IMR-90 (cell line): ENCODE measurements around the gene SCAMP4. TPM values are rescaled to one million over a fixed set of nuclear protein-coding genes. Genes with fewer than 3 reads are reported as not detected.

Source experiments
- ATAC-seq: fragments of 200-7000 bp; cut with Tn5 transposase; 2 replicates; pipeline ENCODE4 v1.9.1; 2020; ENCODE audit warnings: low read depth, mild to moderate bottlenecking, moderate library complexity
- BruUV-seq: library from RNA; stranded (reverse); fragments of 400-500 nt; replicated peaks from 2 replicates; lab custom pipeline; 2021; lab: Mats Ljungman, UMichigan
- CTCF ChIA-PET: fragments of 300-600 bp; formaldehyde crosslinking; extraction: SDS; loops from one replicate; lab custom pipeline; 2021; ENCODE audit warnings: antibody characterized with exemption; lab: Yijun Ruan, JAX
- POLR2A ChIA-PET: fragments of 300-600 bp; sonication (Branson Sonifier 250); formaldehyde crosslinking; loops from one replicate; lab custom pipeline; 2022; ENCODE audit warnings: antibody characterized with exemption; ENCODE audit not compliant: unreplicated experiment; lab: Charles Lee
- DNase-seq: peaks from one replicate; pipeline ENCODE4 v3.0.0; 2013
- H2AFZ ChIP-seq: replicated peaks from 2 replicates; pipeline ENCODE3; 2013; ENCODE audit warnings: low read length, mild to moderate bottlenecking; ENCODE audit not compliant: poor library complexity
- H2AK5ac ChIP-seq: 2 replicates; pipeline ENCODE4 v1.6.1; 2013; ENCODE audit warnings: low read depth, low read length, inconsistent platforms
- H2AK9ac ChIP-seq: replicated peaks from 2 replicates; pipeline ENCODE3; 2013; ENCODE audit warnings: mild to moderate bottlenecking, low read depth, low read length, moderate library complexity; ENCODE audit not compliant: poor library complexity
- H2BK120ac ChIP-seq: 2 replicates; pipeline ENCODE4 v1.6.1; 2013; ENCODE audit warnings: low read depth, low read length, inconsistent platforms
- H2BK15ac ChIP-seq: 3 replicates; pipeline ENCODE4 v1.6.1; 2013; ENCODE audit warnings: low read depth, low read length, inconsistent platforms
- H2BK20ac ChIP-seq: 2 replicates; pipeline ENCODE4 v1.6.1; 2013; ENCODE audit warnings: low read depth, mild to moderate bottlenecking, inconsistent platforms, low read length, moderate library complexity
- H2BK5ac ChIP-seq: 2 replicates; pipeline ENCODE4 v1.6.1; 2013; ENCODE audit warnings: mild to moderate bottlenecking, low read depth, low read length, inconsistent platforms; ENCODE audit not compliant: poor library complexity, severe bottlenecking
- H3K14ac ChIP-seq: replicated peaks from 2 replicates; pipeline ENCODE4 v1.6.1; 2013; ENCODE audit warnings: low read depth, low read length, inconsistent platforms
- H3K18ac ChIP-seq: 2 replicates; pipeline ENCODE4 v1.6.1; 2013; ENCODE audit warnings: low read depth, low read length, control low read depth
- H3K23ac ChIP-seq: 2 replicates; pipeline ENCODE4 v1.6.1; 2013; ENCODE audit warnings: low read depth, low read length, inconsistent platforms
- H3K27ac ChIP-seq: 2 replicates; pipeline ENCODE4 v1.5.1; 2013; ENCODE audit warnings: mild to moderate bottlenecking, control low read depth, low read length; ENCODE audit not compliant: insufficient read depth
- H3K27me3 ChIP-seq: 2 replicates; pipeline ENCODE4 v1.6.1; 2013; ENCODE audit warnings: low read length; ENCODE audit not compliant: control insufficient read depth, insufficient read depth
- H3K36me3 ChIP-seq: 2 replicates; pipeline ENCODE4 v1.6.1; 2013; ENCODE audit warnings: low read length, mixed read lengths; ENCODE audit not compliant: control insufficient read depth, insufficient read depth
- H3K4ac ChIP-seq: 2 replicates; pipeline ENCODE4 v1.6.1; 2013; ENCODE audit warnings: low read depth, low read length, inconsistent platforms
- H3K4me1 ChIP-seq: 2 replicates; pipeline ENCODE4 v1.6.1; 2013; ENCODE audit warnings: low read length, mixed read lengths; ENCODE audit not compliant: control insufficient read depth, insufficient read depth
- H3K4me2 ChIP-seq: 2 replicates; pipeline ENCODE4 v1.6.1; 2013; ENCODE audit warnings: low read depth, mild to moderate bottlenecking, control low read depth, low read length, moderate library complexity
- H3K4me3 ChIP-seq: 2 replicates; pipeline ENCODE4 v1.5.1; 2013; ENCODE audit warnings: low read depth, mild to moderate bottlenecking, control low read depth, low read length, moderate library complexity; ENCODE audit not compliant: insufficient read depth
- H3K56ac ChIP-seq: 2 replicates; pipeline ENCODE4 v1.6.1; 2013; ENCODE audit warnings: low read length, inconsistent platforms; ENCODE audit not compliant: insufficient read depth; ENCODE audit errors: extremely low read depth
- H3K79me1 ChIP-seq, 2 experiments: 2 replicates each; pipeline ENCODE4 v1.6.1; 2013; ENCODE audit warnings: low read length in 2 of 2, inconsistent platforms in 1 of 2, low read depth in 1 of 2
- H3K9ac ChIP-seq: 2 replicates; pipeline ENCODE4 v1.6.1; 2013; ENCODE audit warnings: low read depth, low read length, control low read depth
- H3K9me1 ChIP-seq: 2 replicates; pipeline ENCODE4 v1.6.1; 2013; ENCODE audit warnings: low read length, inconsistent platforms; ENCODE audit not compliant: insufficient read depth
- H3K9me3 ChIP-seq: 2 replicates; pipeline ENCODE4 v1.6.1; 2013; ENCODE audit warnings: low read length; ENCODE audit not compliant: control insufficient read depth, insufficient read depth
- H4K20me1 ChIP-seq: 2 replicates; pipeline ENCODE4 v1.6.1; 2013; ENCODE audit warnings: low read length, inconsistent platforms; ENCODE audit not compliant: insufficient read depth
- H4K5ac ChIP-seq: 2 replicates; pipeline ENCODE4 v1.6.1; 2013; ENCODE audit warnings: mild to moderate bottlenecking, low read depth, low read length, control low read depth
- H4K8ac ChIP-seq, 2 experiments: 2 replicates each; pipeline ENCODE4 v1.6.1; 2013; ENCODE audit warnings: low read depth in 2 of 2, low read length in 2 of 2, control low read depth in 1 of 2, inconsistent platforms in 1 of 2
- H4K91ac ChIP-seq: 2 replicates; pipeline ENCODE4 v1.6.1; 2013; ENCODE audit warnings: low read depth, low read length, inconsistent platforms; ENCODE audit not compliant: insufficient read depth
- BHLHE40 ChIP-seq: fragments of 150-350 bp; IDR thresholded peaks from 2 replicates; pipeline ENCODE4 v1.6.1; 2016; ENCODE audit warnings: mild to moderate bottlenecking, low read depth, low read length
- CEBPB ChIP-seq: IDR thresholded peaks from 2 replicates; pipeline ENCODE4 v1.6.1; 2012; ENCODE audit warnings: low read depth, low read length, improper control_type of control experiment
- CHD1 ChIP-seq: IDR thresholded peaks from 2 replicates; pipeline ENCODE4 v1.6.1; 2012; ENCODE audit warnings: low read depth, low read length, improper control_type of control experiment
- CTCF ChIP-seq: conservative IDR thresholded peaks from 2 replicates; pipeline ENCODE4 v1.5.1; 2012; ENCODE audit warnings: mild to moderate bottlenecking, low read depth, low read length, improper control_type of control experiment
- FOS ChIP-seq: fragments of 150-350 bp; IDR thresholded peaks from 2 replicates; pipeline ENCODE4 v1.6.1; 2016; ENCODE audit warnings: low read depth, low read length
- MAFK ChIP-seq: IDR thresholded peaks from 2 replicates; pipeline ENCODE4 v1.6.1; 2012; ENCODE audit warnings: low read depth, low read length, improper control_type of control experiment
- MAZ ChIP-seq: IDR thresholded peaks from 2 replicates; pipeline ENCODE4 v1.6.1; 2012; ENCODE audit warnings: low read depth, mild to moderate bottlenecking, low read length, improper control_type of control experiment, moderate library complexity, borderline replicate concordance
- MXI1 ChIP-seq: IDR thresholded peaks from 2 replicates; pipeline ENCODE4 v1.6.1; 2012; ENCODE audit warnings: low read depth, mild to moderate bottlenecking, low read length, moderate library complexity, borderline replicate concordance
- NFE2L2 ChIP-seq: fragments of 150-350 bp; IDR thresholded peaks from 2 replicates; pipeline ENCODE4 v1.6.1; 2016; ENCODE audit warnings: low read depth, mild to moderate bottlenecking, low read length
- POLR2A ChIP-seq: IDR thresholded peaks from 2 replicates; pipeline ENCODE4 v1.6.1; 2012; ENCODE audit warnings: mild to moderate bottlenecking, low read depth, low read length
- RAD21 ChIP-seq: IDR thresholded peaks from 2 replicates; pipeline ENCODE4 v1.6.1; 2012; ENCODE audit warnings: low read length, improper control_type of control experiment
- RCOR1 ChIP-seq: IDR thresholded peaks from 2 replicates; pipeline ENCODE4 v1.6.1; 2012; ENCODE audit warnings: mild to moderate bottlenecking, low read length, improper control_type of control experiment; ENCODE audit not compliant: insufficient replicate concordance
- RFX5 ChIP-seq: IDR thresholded peaks from 2 replicates; pipeline ENCODE4 v1.8.0; 2012; ENCODE audit warnings: low read depth, mild to moderate bottlenecking, low read length, moderate library complexity
- SMC3 ChIP-seq: fragments of 150-350 bp; IDR thresholded peaks from 2 replicates; pipeline ENCODE4 v1.6.1; 2016; ENCODE audit warnings: low read depth, mild to moderate bottlenecking, antibody characterized with exemption, low read length, moderate library complexity
- USF2 ChIP-seq: fragments of 150-350 bp; IDR thresholded peaks from 2 replicates; pipeline ENCODE4 v1.6.1; 2017; ENCODE audit warnings: mild to moderate bottlenecking, antibody characterized with exemption, low read length, low read depth
- WGBS, 2 experiments: methylation state at CpG; one replicate each; pipeline versions ENCODE4 v1.1.5 to v1.1.7; 2013; ENCODE audit warnings: missing lambda C conversion rate in 2 of 2; ENCODE audit not compliant: insufficient read length in 1 of 2; ENCODE audit errors: extremely low coverage in 2 of 2; 5-methylcytosine and 5-hydroxymethylcytosine counted together
- dilution Hi-C: fragments of 300-500 bp; cut with HindIII; formaldehyde crosslinking; loops from one replicate; pipeline ENCODE4 v1.14.3; 2018; ENCODE audit warnings: low sequenced_read_pairs; ENCODE audit not compliant: unreplicated experiment
- in situ Hi-C: fragments of 300-500 bp; cut with MboI; formaldehyde crosslinking; loops from 3 replicates; pipeline ENCODE4 v1.14.3; 2019; ENCODE audit warnings: low sequenced_read_pairs, inconsistent platforms, mixed read lengths
- intact Hi-C: fragments of 100-400 bp; cut with micrococcal nuclease; formaldehyde crosslinking; loops from 2 replicates; pipeline ENCODE4 v1.10.0; 2022
- polyA plus RNA-seq, 3 experiments: library from polyadenylated mRNA; depleted of rRNA; stranded (reverse); fragments of >200 nt; gene quantifications; 2 replicates each; pipeline ENCODE4 v1.2.3, GENCODE V29; 2012; ENCODE audit warnings: low replicate concordance in 1 of 3
- total RNA-seq: library from RNA; depleted of rRNA; stranded (reverse); fragments of >200 nt; gene quantifications from 2 replicates; pipeline ENCODE4 v1.2.3, GENCODE V29; 2012

The SCAMP4 gene
- total and polyA plus RNA-seq, 2 of the 4 experiments (the other 2 are of a cell fraction): 16.1 to 28.1 TPM

GRCh38 chr19:1912760-1913505, 7.7 kb downstream of the SCAMP4 start:
- Histone ChIP-seq H3K18ac (no peak overlapping the region), H3K9me1 (peaks cover 2% of the 10 kb centered on the region; the same call in 1 of the 2 replicates), H2AK5ac (no peak overlapping the region), H3K4me2 (no peak overlapping the region), H3K56ac (no peak overlapping the region), H2BK15ac (no peak overlapping the region), H2BK20ac (no peak overlapping the region), H4K91ac (no peak overlapping the region), H2AFZ (no peak overlapping the region), H3K9ac (no peak overlapping the region), H3K9me3 (no peaks in the 10 kb centered on the region), H3K79me1 (peaks cover 11 to 60% of the 10 kb centered on the region in 2 experiments; a peak in 3 of 4 replicates), H3K36me3 (peaks cover 26% of the 10 kb centered on the region), H3K23ac (no peak overlapping the region), H3K14ac (no peak overlapping the region), H3K4me1 (peaks cover 7% of the 10 kb centered on the region), H4K20me1 (peaks cover 60% of the 10 kb centered on the region), H4K5ac (no peak overlapping the region), H3K4me3 (no peak overlapping the region), H2AK9ac (no peak overlapping the region), H4K8ac (no peak overlapping the region), H2BK5ac (no peak overlapping the region), H3K4ac (no peak overlapping the region), H2BK120ac (no peak overlapping the region), H3K27me3 (no peaks in the 10 kb centered on the region), H3K27ac (no peak overlapping the region)
- no peak for DNase-seq
- ChIA-PET POLR2A (no interaction called here), CTCF (no interaction called here)
- dilution Hi-C loops (no loop called here), in situ Hi-C loops (no loop called here), intact Hi-C loops (no loop called here)
- BruUV-seq: no TSS peak
- no peak for ATAC-seq
- 98% methylated on average over 44 of the region's 77 CpGs; no CpG with 5 or more reads in 1 of the 2 experiments for WGBS, 2 experiments
- TF ChIP-seq RCOR1 (no peak), SMC3 (no peak), NFE2L2 (no peak), BHLHE40 (no peak), FOS (no peak), MAZ (no peak), RFX5 (no peak), RAD21 (no peak), MXI1 (no peak), USF2 (no peak), CEBPB (no peak), POLR2A (no peak), CHD1 (no peak), MAFK (no peak), CTCF (no peak)
